GM12874 (cell line): ENCODE results near the gene TIAM1.

Source experiments
- CTCF ChIP-seq: IDR thresholded peaks from 2 replicates; pipeline ENCODE4 v1.5.1; 2011; ENCODE audit warnings: low read depth, mild to moderate bottlenecking, control low read depth, low read length, moderate library complexity; ENCODE audit not compliant: insufficient read depth

TIAM1 gene

DNA sequence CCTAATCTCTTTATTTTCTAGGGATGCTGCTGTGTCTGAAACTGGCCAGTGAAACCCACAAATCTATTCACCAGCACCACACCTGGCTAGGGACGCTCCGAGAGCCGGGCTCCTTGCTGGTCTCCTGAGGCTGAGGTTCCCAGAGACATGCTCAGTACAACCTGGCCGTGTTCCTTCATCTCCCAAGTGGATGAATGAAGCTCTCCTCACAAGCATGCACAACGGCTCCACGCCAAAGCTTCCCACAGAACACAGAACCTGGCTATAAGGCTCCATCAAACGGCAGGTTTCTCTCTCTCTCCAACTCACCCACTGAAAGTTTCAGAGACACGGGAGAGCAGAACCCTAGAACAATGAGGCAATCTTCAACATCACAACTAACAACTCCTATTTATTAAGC is 82.3 kb downstream of the TIAM1 start:
- TF ChIP-seq CTCF: no peak

DNA sequence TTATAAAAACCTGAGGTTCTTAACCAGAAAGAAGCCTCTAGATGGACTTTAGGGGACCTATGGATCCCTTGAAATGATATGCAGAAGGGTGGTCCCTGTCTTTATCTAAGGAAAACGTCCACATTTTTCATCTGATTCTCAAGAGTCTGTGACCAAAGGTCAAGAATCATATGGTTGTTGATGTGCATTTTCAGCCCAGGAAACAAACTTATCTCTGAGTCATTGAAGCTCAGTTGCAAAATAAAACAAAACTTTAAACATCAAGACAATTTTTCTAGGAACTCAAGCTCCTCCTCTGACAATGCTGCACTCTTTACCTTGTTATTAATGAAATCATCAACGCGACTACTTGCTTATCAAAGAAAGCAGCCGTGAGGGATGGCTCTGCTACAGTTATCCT is 83.3 kb downstream of the TIAM1 start:
- TF ChIP-seq CTCF: no peak

DNA sequence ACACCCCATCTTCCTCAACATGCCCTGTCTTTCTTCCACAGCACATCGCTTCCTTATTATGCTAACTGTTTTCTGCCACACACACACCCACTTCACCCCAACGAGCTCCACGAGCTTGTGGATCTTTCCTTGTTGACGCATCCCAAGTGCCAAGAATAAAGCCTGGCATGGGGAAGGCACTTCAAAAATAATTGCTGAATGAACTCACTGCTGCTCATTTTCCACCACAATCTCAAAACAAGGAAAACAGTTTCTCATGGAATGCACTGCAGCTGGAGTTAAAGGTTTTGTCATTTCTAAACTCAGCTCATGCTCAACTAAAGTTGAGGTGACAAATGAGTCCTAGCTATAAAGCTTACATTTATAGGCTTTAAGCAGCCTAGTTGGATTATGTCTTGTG is 86.0 kb downstream of the TIAM1 start:
- TF ChIP-seq CTCF: no peak

- no peak for TF ChIP-seq CTCF
Measured at GRCh38 chr21:31257265-31257664, 86.8 kb downstream of the TIAM1 start.

GRCh38 chr21:31255896-31256295 is 88.2 kb downstream of the TIAM1 start:
- TF ChIP-seq CTCF: no peak

- TF ChIP-seq CTCF: no peak
Measured at GRCh38 chr21:31255036-31255435, 89.0 kb downstream of the TIAM1 start.

DNA sequence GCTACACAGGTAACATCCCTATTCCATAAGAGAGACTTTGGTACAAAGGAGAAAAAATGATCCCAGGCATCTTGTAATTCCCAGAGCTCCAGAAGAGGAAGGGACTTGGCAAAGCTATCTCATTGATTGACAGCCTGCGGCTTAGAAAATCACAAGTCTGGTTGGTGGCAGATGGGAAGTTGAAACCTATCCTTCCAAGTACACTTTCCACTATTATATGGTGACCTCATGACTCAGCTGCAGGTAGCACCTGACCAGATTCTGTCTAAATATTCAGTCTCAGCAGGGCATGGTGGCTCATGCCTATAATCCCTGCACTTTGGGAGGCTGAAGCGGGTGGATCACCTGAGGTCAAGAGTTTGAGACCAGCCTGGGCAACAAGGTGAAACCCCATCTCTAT is 89.9 kb downstream of the TIAM1 start:
- no peak for TF ChIP-seq CTCF

DNA sequence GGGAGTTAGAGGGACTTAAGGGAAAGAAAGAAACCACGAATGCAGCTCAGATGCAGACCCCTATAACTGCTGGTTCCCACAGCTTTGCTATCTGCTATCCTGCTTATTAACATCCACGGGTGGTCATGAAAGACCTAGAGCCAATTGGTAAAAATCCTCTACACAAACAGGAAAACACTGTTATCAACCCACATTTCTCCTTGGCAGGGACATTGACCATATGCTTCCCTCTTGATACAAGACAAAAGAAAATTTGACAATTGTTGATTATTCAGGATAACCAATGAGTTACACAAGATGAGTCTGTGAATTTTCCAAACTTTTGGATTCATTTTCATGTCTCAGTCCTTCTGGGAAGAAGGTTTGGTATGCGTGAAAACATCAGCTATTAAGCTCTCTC is 90.4 kb downstream of the TIAM1 start:
- no peak for TF ChIP-seq CTCF
